Activated T-cell treated with anti-CD3 and anti-CD28 coated beads for 4 hours (primary cell): Measurements from ENCODE around the gene TMUB1.
A peak's percentile ranks its signal among the peaks of the same experiment; 100 is the strongest.

Experiments used
- DNase-seq: peaks from one replicate; pipeline ENCODE4 v3.0.0-alpha.2; 2020

Gene TMUB1

GRCh38 chr7:151101621-151102396 lies 18.5 kb upstream of the TMUB1 start:
- no peak for DNase-seq

DNA sequence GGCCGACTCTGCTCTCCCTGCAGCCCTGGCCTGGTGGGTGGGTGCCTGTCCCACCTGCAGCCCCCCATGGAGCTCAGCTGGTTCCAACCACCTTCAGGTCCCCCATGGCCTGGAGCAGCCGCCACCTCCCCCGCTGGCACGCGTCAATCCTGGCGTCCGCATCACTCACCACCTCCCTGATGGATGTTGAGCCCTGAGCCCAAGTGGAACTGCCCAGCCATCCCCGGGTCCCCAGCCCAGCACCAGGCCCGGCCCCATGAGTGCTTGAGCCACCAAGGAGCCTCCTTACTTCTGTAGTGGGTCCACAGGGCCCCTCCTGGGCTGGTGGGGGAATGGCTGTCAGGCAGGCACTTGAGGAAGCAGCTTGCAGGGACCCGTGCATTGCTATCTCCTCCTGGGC lies 17.6 kb upstream of the TMUB1 start:
- DNase-seq, result no peak

GRCh38 chr7:151099486-151100211 lies 16.4 kb upstream of the TMUB1 start:
- no peak for DNase-seq

GRCh38 chr7:151095828-151096475 lies 12.7 kb upstream of the TMUB1 start:
- DNase-seq, result no peak

GRCh38 chr7:151095123-151095797 lies 12.0 kb upstream of the TMUB1 start:
- no peak for DNase-seq

DNA sequence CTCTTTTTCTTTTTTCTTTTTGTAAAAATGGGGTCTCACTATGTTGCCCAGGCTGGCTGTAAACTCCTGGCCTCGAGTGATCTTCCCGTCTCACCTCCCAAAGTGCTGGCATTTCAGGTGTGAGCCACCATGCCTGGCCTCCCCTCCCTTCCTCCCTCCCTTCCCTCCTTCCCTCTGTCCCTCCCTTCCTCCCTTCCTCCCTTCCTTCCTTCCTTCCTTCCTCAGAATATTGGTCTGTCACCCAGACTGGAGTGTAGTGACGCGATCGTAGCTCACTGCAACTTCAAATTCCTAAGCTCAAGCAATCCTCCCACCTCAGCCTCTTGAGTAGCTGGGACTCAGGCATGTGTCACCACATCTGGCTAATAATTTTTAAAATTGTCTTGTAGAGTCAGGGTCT lies 11.4 kb upstream of the TMUB1 start:
- no peak for DNase-seq

DNA sequence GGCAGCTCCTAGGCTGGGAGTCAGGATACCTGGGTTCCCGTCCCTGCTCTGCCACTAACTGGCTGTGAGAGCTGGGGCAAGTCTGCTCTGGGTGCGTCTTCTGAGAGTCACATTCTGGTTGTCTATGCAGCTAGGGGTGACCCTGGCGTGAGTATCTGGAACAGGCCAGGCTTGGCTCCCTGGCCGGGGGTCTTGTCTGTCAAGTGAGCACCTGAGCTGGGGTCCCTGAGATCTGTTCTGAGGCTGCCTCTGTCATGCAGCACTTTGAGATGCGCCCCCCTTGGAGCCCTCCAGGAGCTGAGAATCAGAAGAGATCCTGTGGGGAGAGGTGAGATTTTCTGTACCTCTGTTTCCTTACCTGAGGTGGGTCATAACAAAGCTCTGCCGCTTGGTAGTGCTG lies 10.5 kb upstream of the TMUB1 start:
- no peak for DNase-seq

DNA sequence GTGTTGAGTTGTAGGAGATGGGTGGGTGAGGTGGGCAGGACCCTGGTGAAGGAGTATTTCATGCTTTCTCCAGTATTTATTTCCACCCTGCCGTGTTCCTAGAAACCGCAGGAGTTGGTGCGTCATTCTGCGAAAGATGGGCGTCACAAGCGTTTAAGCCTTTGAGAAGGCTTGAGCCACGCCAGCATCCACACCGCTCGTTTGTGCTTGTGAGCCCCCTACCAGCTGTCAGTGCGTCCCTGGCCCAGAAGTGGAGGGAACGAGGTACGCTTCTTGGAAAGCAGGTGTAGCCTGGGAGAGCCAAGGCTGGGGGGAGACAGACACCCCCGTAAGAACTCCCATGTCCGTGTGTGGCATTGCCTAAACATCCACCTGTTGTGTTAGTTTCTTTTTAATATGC lies 8.7 kb upstream of the TMUB1 start:
- no peak for DNase-seq

GRCh38 chr7:151091431-151091830 lies 8.1 kb upstream of the TMUB1 start:
- DNase-seq, result no peak

DNA sequence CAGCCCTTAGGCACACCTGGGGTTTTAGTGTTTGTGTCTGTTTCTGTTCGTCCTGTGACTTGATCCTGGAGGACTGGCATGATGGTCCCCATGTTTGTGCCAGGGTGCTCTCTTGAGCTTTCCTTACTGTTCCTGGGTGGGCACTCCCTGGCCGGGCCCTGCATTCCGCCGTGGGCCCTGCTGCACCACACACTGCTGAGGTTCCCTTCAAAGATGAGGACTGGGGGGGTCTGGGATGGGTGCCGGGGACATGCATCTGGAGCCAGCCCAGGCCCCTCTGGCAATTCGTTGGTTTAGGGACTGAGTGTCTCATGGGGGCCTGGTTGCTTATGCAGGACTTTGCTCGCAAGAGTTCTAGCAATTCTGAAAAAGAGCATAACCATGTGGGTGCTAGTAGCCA lies 7.7 kb upstream of the TMUB1 start:
- no peak for DNase-seq

GRCh38 chr7:151089893-151090730 lies 6.8 kb upstream of the TMUB1 start:
- DNase-seq, result no peak

- DNase-seq, result no peak
Measured at GRCh38 chr7:151088856-151089699, 5.8 kb upstream of the TMUB1 start.

- no peak for DNase-seq
Measured at GRCh38 chr7:151088019-151088855, 4.9 kb upstream of the TMUB1 start.

DNA sequence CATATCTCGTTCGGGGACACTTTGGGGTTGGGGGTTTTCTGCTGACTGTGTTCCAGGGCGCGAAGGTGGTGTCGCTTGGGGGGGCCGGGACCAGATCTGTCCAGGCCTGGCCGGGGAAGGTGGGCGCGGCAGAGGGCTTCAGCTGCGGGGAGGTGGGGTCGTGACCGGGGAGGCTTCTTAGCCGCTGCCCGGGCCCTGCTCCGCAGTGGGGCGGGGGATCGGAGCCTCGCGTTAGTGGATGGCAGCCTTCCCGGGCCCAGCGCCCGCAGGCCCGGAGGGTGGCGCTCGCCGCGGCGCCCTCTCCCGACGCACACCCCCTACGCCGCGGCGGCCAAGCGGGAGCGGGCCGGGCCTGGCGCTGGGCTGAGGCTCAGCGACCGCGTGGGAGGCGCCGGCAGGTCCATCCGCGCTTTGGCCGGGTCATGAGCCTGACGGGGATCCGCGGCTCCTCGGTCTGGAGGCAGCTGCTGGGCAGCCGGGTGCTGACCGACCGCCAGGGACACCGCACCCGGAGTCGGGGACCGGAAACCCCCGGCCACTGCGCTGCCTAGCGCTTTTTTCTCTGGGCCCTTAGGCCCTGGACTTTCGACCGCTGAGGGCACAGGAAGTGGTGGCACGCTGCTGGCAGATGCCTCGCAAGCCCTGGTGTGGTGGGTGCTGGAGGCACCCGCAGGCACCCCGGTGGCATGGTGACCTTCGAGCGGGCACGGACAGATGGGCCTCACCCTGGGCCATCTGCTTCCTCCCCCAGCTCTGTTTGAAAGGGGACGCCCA lies 4.1 kb upstream of the TMUB1 start:
- DNase-seq, result no peak

GRCh38 chr7:151086802-151087244 lies 3.5 kb upstream of the TMUB1 start:
- DNase-seq, result no peak

DNA sequence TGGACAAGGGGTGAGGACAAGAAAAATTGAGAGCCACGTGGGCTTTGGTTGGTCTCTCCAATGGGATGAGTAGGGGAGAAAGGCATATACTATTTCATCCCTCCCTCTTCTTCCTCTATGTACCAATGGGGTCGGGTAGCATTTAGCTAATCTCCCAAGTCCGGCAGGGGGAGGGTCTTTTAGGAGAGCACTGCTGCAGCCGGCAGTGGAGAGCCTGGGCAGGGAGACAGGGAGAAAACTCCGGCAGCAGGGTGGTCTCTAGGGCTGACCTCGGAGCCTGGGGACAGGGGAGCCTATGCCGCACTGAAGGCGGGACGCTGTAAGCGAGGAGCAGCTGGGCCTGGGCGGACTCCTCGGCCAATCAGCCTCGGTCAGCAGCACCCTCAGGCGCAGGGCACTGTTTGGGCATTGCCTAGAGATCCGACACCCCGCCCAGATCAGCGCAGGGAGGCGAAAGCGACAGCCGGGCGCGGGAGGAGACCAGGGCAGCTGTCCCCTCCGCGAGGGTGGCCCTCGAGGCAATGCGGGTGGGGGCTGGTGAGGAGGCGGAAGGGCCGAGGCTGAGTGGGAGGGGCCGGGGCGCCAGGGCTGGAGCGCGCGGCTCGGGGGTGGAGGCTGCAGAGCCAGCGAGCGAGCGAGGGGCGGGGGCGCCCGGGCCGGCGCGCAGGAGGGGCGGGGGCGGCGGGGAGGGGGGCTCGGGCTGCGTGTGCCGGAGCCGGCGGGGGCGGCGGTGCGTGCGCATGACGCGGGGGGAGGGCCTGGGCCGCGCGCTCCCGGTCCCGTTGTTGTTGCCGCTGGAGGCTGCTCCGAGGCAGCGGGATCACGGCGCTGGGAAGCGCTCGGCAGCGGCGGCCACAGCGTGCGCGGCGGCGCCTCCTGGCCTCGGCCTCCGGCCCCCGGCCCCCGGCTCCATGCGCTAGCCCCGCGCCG lies 2.7 kb upstream of the TMUB1 start, which contains the start of gene AGAP3:
AGAP3 (plus strand) TSS at position 785 of the 930 bp plus-strand sequence. CDS start 267 bp downstream, outside the sequence.
- DNase-seq, result peak; percentile 59

DNA sequence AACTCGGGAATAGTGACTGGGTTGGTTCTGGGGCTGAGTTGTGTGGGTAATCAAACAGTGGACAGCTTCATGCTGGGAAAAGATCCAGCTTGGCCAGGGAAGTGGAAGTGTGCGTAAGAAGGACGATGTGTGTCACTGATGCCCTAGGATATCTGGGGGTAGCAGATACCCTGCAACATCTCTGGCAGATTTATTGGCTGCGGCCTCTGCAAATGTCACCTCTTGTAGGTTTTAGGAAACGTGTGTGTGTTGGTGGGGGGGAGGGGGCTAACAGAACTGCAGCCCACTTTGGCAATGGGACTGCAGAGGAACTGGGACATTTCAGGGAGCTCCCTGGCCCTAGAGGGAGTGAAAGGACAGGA lies 2.0 kb upstream of the TMUB1 start:
- DNase-seq, result no peak

GRCh38 chr7:151083824-151084160 lies 499 bp upstream of the TMUB1 start:
- no peak for DNase-seq
